ENCODE data around the gene MEAK7.

Gene MEAK7

GRCh38 chr16:84471966-84472365 is 32.5 kb downstream of the MEAK7 start:
- Histone ChIP-seq H3K4me3 (ENCODE audit: low read depth in 1 of 2, low read length in 2 of 2) (no peak overlapping the region), H3K36me3 (ENCODE audit: control insufficient read depth in 1 of 2, insufficient read depth in 2 of 2, low read length in 2 of 2) (peaks cover 10 to 18% of the 10 kb centered on the region in 2 donors), H3K27me3 (ENCODE audit: low read depth, low read length) (no peaks in the 10 kb centered on the region)

GRCh38 chr16:84471316-84471715 is 33.1 kb downstream of the MEAK7 start:
- Histone ChIP-seq H3K27ac (ENCODE audit: low read length) (no peak overlapping the region), H3K27me3 (ENCODE audit: low read depth, low read length) (no peaks in the 10 kb centered on the region), H3K4me1 (ENCODE audit: control insufficient read depth in 1 of 2, insufficient read depth in 2 of 2, low read length in 2 of 2) (no peaks in the 10 kb centered on the region), H3K4me3 (ENCODE audit: low read depth in 1 of 2, low read length in 2 of 2) (no peak overlapping the region), H3K9me3 (ENCODE audit: control insufficient read depth in 1 of 2, low read length in 2 of 2) (peaks cover 12 to 13% of the 10 kb centered on the region in 2 donors), H3K36me3 (ENCODE audit: control insufficient read depth in 1 of 2, insufficient read depth in 2 of 2, low read length in 2 of 2) (peaks cover 11 to 22% of the 10 kb centered on the region in 2 donors)

More at GRCh38 chr16:84471966-84472365, 32.5 kb downstream of the MEAK7 start:
- peaks cover 10% of the 10 kb centered on the region in 2 donors for H3K9me3 ChIP-seq (ENCODE audit: control insufficient read depth in 1 of 2, low read length in 2 of 2)
- H3K4me1 ChIP-seq (ENCODE audit: control insufficient read depth in 1 of 2, insufficient read depth in 2 of 2, low read length in 2 of 2): no peaks in the 10 kb centered on the region
- no peak overlapping the region for H3K27ac ChIP-seq (ENCODE audit: low read length)

- Histone ChIP-seq H3K4me3 (ENCODE audit: low read depth in 1 of 2, low read length in 2 of 2) (peak overlapping the region; percentile 0 to 4), H3K27me3 (ENCODE audit: low read depth, low read length) (no peaks in the 10 kb centered on the region), H3K27ac (ENCODE audit: low read length) (no peak overlapping the region), H3K36me3 (ENCODE audit: control insufficient read depth in 1 of 2, insufficient read depth in 2 of 2, low read length in 2 of 2) (peaks cover 16 to 25% of the 10 kb centered on the region in 2 donors), H3K4me1 (ENCODE audit: control insufficient read depth in 1 of 2, insufficient read depth in 2 of 2, low read length in 2 of 2) (no peaks in the 10 kb centered on the region), H3K9me3 (ENCODE audit: control insufficient read depth in 1 of 2, low read length in 2 of 2) (peaks cover 12 to 13% of the 10 kb centered on the region in 2 donors)
Observed at GRCh38 chr16:84467709-84468108, 36.8 kb downstream of the MEAK7 start.

- H3K4me1 ChIP-seq (ENCODE audit: control insufficient read depth in 1 of 2, insufficient read depth in 2 of 2, low read length in 2 of 2): no peaks in the 10 kb centered on the region
- H3K27ac ChIP-seq (ENCODE audit: low read length): no peak overlapping the region
- no peaks in the 10 kb centered on the region for H3K27me3 ChIP-seq (ENCODE audit: low read depth, low read length)
- H3K4me3 ChIP-seq (ENCODE audit: low read depth in 1 of 2, low read length in 2 of 2): peak overlapping the region; percentile 0 to 4
- peaks cover 12 to 13% of the 10 kb centered on the region in 2 donors for H3K9me3 ChIP-seq (ENCODE audit: control insufficient read depth in 1 of 2, low read length in 2 of 2)
- H3K36me3 ChIP-seq (ENCODE audit: control insufficient read depth in 1 of 2, insufficient read depth in 2 of 2, low read length in 2 of 2): peaks cover 16 to 25% of the 10 kb centered on the region in 2 donors
Observed at GRCh38 chr16:84467256-84467655, 37.2 kb downstream of the MEAK7 start.

GRCh38 chr16:84466692-84467091 is 37.8 kb downstream of the MEAK7 start:
- H3K4me3 ChIP-seq (ENCODE audit: low read depth in 1 of 2, low read length in 2 of 2): no peak overlapping the region
- H3K36me3 ChIP-seq (ENCODE audit: control insufficient read depth in 1 of 2, insufficient read depth in 2 of 2, low read length in 2 of 2): peaks cover 16 to 28% of the 10 kb centered on the region in 2 donors
- H3K4me1 ChIP-seq (ENCODE audit: control insufficient read depth in 1 of 2, insufficient read depth in 2 of 2, low read length in 2 of 2): no peaks in the 10 kb centered on the region
- H3K27me3 ChIP-seq (ENCODE audit: low read depth, low read length): no peaks in the 10 kb centered on the region
- H3K27ac ChIP-seq (ENCODE audit: low read length): no peak overlapping the region
- H3K9me3 ChIP-seq (ENCODE audit: control insufficient read depth in 1 of 2, low read length in 2 of 2): peaks cover 12 to 13% of the 10 kb centered on the region in 2 donors

- H3K27me3 ChIP-seq (ENCODE audit: low read depth, low read length): no peaks in the 10 kb centered on the region
- H3K4me1 ChIP-seq (ENCODE audit: control insufficient read depth in 1 of 2, insufficient read depth in 2 of 2, low read length in 2 of 2): no peaks in the 10 kb centered on the region
- no peak overlapping the region for H3K27ac ChIP-seq (ENCODE audit: low read length)
- peaks cover 16 to 33% of the 10 kb centered on the region in 2 donors for H3K36me3 ChIP-seq (ENCODE audit: control insufficient read depth in 1 of 2, insufficient read depth in 2 of 2, low read length in 2 of 2)
- H3K4me3 ChIP-seq (ENCODE audit: low read depth in 1 of 2, low read length in 2 of 2): no peak overlapping the region
- peaks cover 12 to 13% of the 10 kb centered on the region in 2 donors for H3K9me3 ChIP-seq (ENCODE audit: control insufficient read depth in 1 of 2, low read length in 2 of 2)
Observed at GRCh38 chr16:84465154-84465553, 39.3 kb downstream of the MEAK7 start.

- Histone ChIP-seq H3K4me3 (ENCODE audit: low read depth in 1 of 2, low read length in 2 of 2) (no peak overlapping the region), H3K27me3 (ENCODE audit: low read depth, low read length) (no peaks in the 10 kb centered on the region), H3K27ac (ENCODE audit: low read length) (no peak overlapping the region), H3K36me3 (ENCODE audit: control insufficient read depth in 1 of 2, insufficient read depth in 2 of 2, low read length in 2 of 2) (peaks cover 16 to 32% of the 10 kb centered on the region in 2 donors), H3K9me3 (ENCODE audit: control insufficient read depth in 1 of 2, low read length in 2 of 2) (peaks cover 12 to 13% of the 10 kb centered on the region in 2 donors), H3K4me1 (ENCODE audit: control insufficient read depth in 1 of 2, insufficient read depth in 2 of 2, low read length in 2 of 2) (no peaks in the 10 kb centered on the region)
Observed at GRCh38 chr16:84464116-84464515, 40.3 kb downstream of the MEAK7 start.

GRCh38 chr16:84463221-84463620 is 41.2 kb downstream of the MEAK7 start:
- Histone ChIP-seq H3K36me3 (ENCODE audit: control insufficient read depth in 1 of 2, insufficient read depth in 2 of 2, low read length in 2 of 2) (peaks cover 16 to 27% of the 10 kb centered on the region in 2 donors), H3K27me3 (ENCODE audit: low read depth, low read length) (no peaks in the 10 kb centered on the region), H3K4me3 (ENCODE audit: low read depth in 1 of 2, low read length in 2 of 2) (no peak overlapping the region), H3K4me1 (ENCODE audit: control insufficient read depth in 1 of 2, insufficient read depth in 2 of 2, low read length in 2 of 2) (no peaks in the 10 kb centered on the region), H3K27ac (ENCODE audit: low read length) (no peak overlapping the region), H3K9me3 (ENCODE audit: control insufficient read depth in 1 of 2, low read length in 2 of 2) (peaks cover 12 to 13% of the 10 kb centered on the region in 2 donors)

- H3K4me3 ChIP-seq (ENCODE audit: low read depth in 1 of 2, low read length in 2 of 2): no peak overlapping the region
- no peaks in the 10 kb centered on the region for H3K4me1 ChIP-seq (ENCODE audit: control insufficient read depth in 1 of 2, insufficient read depth in 2 of 2, low read length in 2 of 2)
- H3K27me3 ChIP-seq (ENCODE audit: low read depth, low read length): no peaks in the 10 kb centered on the region
- H3K9me3 ChIP-seq (ENCODE audit: control insufficient read depth in 1 of 2, low read length in 2 of 2): peaks cover 8% of the 10 kb centered on the region in 2 donors
- H3K36me3 ChIP-seq (ENCODE audit: control insufficient read depth in 1 of 2, insufficient read depth in 2 of 2, low read length in 2 of 2): peaks cover 11 to 21% of the 10 kb centered on the region in 2 donors
- no peak overlapping the region for H3K27ac ChIP-seq (ENCODE audit: low read length)
Observed at GRCh38 chr16:84462296-84463210, 41.9 kb downstream of the MEAK7 start.

- no peaks in the 10 kb centered on the region for H3K4me1 ChIP-seq (ENCODE audit: control insufficient read depth in 1 of 2, insufficient read depth in 2 of 2, low read length in 2 of 2)
- H3K9me3 ChIP-seq (ENCODE audit: control insufficient read depth in 1 of 2, low read length in 2 of 2): peaks cover 0 to 1% of the 10 kb centered on the region in 2 donors
- no peaks in the 10 kb centered on the region for H3K27me3 ChIP-seq (ENCODE audit: low read depth, low read length)
- peaks cover 5 to 12% of the 10 kb centered on the region in 2 donors for H3K36me3 ChIP-seq (ENCODE audit: control insufficient read depth in 1 of 2, insufficient read depth in 2 of 2, low read length in 2 of 2)
- H3K27ac ChIP-seq (ENCODE audit: low read length): no peak overlapping the region
- no peak overlapping the region for H3K4me3 ChIP-seq (ENCODE audit: low read depth in 1 of 2, low read length in 2 of 2)
Observed at GRCh38 chr16:84461413-84462295, 42.8 kb downstream of the MEAK7 start.

- Histone ChIP-seq H3K36me3 (ENCODE audit: control insufficient read depth in 1 of 2, insufficient read depth in 2 of 2, low read length in 2 of 2) (peaks cover 5 to 11% of the 10 kb centered on the region in 2 donors), H3K27me3 (ENCODE audit: low read depth, low read length) (no peaks in the 10 kb centered on the region)
Observed at GRCh38 chr16:84461029-84461412, 43.4 kb downstream of the MEAK7 start.

More at GRCh38 chr16:84461029-84461412, 43.4 kb downstream of the MEAK7 start:
- Histone ChIP-seq H3K9me3 (ENCODE audit: control insufficient read depth in 1 of 2, low read length in 2 of 2) (no peaks in the 10 kb centered on the region), H3K27ac (ENCODE audit: low read length) (no peak overlapping the region), H3K4me1 (ENCODE audit: control insufficient read depth in 1 of 2, insufficient read depth in 2 of 2, low read length in 2 of 2) (no peaks in the 10 kb centered on the region), H3K4me3 (ENCODE audit: low read depth in 1 of 2, low read length in 2 of 2) (no peak overlapping the region)

Data from muscle layer of duodenum (tissue), 2 donors.